Activated T-helper 1 cell treated with Interleukin-2 at 50 U/mL for 16 hours (primary cell): ENCODE data around the gene C1QL1.

Experiments
- DNase-seq: peaks from one replicate; pipeline ENCODE4 v3.0.0-alpha.2; 2020; ENCODE audit warnings: low read depth

C1QL1 gene

GRCh38 chr17:44968225-44969143 is at the start of gene C1QL1:
Gene C1QL1 (minus strand): TSS chr17:44968303. CDS start chr17:44968048, 255 bp downstream.
- peak; percentile 73 for DNase-seq

- DNase-seq: no peak
Measured at GRCh38 chr17:45016823-45017222, 48.7 kb upstream of the C1QL1 start.

GRCh38 chr17:45016237-45016636 is 48.1 kb upstream of the C1QL1 start:
- DNase-seq: no peak

GRCh38 chr17:45013021-45013997 is 45.2 kb upstream of the C1QL1 start:
- DNase-seq: no peak

- DNase-seq: no peak
Measured at GRCh38 chr17:45011767-45012166, 43.7 kb upstream of the C1QL1 start.

- DNase-seq: no peak
Measured at GRCh38 chr17:45009676-45010467, 41.8 kb upstream of the C1QL1 start.

GRCh38 chr17:45008216-45008615 is 40.1 kb upstream of the C1QL1 start:
- no peak for DNase-seq

- no peak for DNase-seq
Measured at GRCh38 chr17:45006927-45007461, 38.9 kb upstream of the C1QL1 start.

- no peak for DNase-seq
Measured at GRCh38 chr17:45005700-45006099, 37.6 kb upstream of the C1QL1 start.

- no peak for DNase-seq
Measured at GRCh38 chr17:45004388-45004787, 36.3 kb upstream of the C1QL1 start.

GRCh38 chr17:45003877-45004276 is 35.8 kb upstream of the C1QL1 start:
- DNase-seq: no peak

- no peak for DNase-seq
Measured at GRCh38 chr17:45001310-45001709, 33.2 kb upstream of the C1QL1 start.

GRCh38 chr17:44999433-44999832 is 31.3 kb upstream of the C1QL1 start:
- no peak for DNase-seq

- no peak for DNase-seq
Measured at GRCh38 chr17:44998646-44999045, 30.5 kb upstream of the C1QL1 start.

GRCh38 chr17:44997733-44998520 is 29.8 kb upstream of the C1QL1 start:
- no peak for DNase-seq

GRCh38 chr17:44996304-44996703 is 28.2 kb upstream of the C1QL1 start:
- DNase-seq: no peak

- DNase-seq: no peak
Measured at GRCh38 chr17:44995436-44996001, 27.4 kb upstream of the C1QL1 start.

- no peak for DNase-seq
Measured at GRCh38 chr17:44992242-44992939, 24.3 kb upstream of the C1QL1 start.

- no peak for DNase-seq
Measured at GRCh38 chr17:44990994-44991393, 22.9 kb upstream of the C1QL1 start.
